CD4-positive, alpha-beta T cell treated with Interleukin-6 at 100 ng/mL for 8 hours (primary cell): ENCODE measurements around the gene OPTC.

ENCODE experiments used
- DNase-seq: peaks from one replicate; pipeline ENCODE4 v3.0.0-alpha.2; 2020; ENCODE audit warnings: mixed read lengths, low spot score

Gene OPTC

DNA sequence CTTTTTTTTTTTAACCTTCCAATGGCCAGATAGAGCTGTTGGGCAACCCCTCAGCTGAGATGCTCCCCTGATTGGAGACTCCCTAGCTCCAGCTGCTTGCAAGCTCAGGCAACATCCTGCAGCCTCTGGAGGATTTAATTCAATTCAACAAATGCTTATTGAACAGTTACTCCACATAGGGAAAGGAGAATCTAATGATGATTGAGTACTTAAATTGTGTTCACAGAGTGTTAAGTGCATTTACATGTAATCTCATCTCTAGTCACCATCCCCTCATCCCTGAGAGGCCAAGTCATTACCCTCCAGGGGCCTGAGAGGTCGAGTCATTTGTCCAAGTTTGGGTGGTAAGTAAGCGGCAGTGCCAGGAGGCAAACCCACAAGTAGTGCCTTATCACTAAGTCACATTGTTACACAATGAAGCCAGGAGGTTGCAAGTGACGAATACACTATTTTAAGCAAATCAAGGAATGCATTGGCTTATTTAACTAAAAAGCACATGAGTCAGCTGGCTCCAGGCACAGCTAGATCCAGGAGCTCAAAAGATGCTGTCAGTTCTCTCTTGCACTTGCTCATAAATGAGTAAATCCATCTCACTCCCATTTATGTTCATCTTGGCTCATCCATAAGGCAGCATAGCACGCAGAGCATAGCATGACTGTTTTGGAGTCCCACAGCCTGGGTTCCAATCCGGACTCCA is 64.3 kb downstream of the OPTC start:
- DNase-seq, result no peak
